ENCODE measurements around the gene GSTM3.
"Not testable (repeated sequence)": the region's sequence is repeated elsewhere in the genome, so short reads cannot be mapped to it uniquely, and the experiment has no call there.

The GSTM3 gene

GRCh38 chr1:109697861-109698260, 43.0 kb downstream of the GSTM3 start:
- not testable (repeated sequence) for DNase-seq (ENCODE audit: low spot score)

GRCh38 chr1:109697066-109697465, 43.8 kb downstream of the GSTM3 start:
- DNase-seq (ENCODE audit: low spot score) = no peak

GRCh38 chr1:109695138-109695537, 45.7 kb downstream of the GSTM3 start:
- not testable (repeated sequence) for DNase-seq (ENCODE audit: low spot score)

GRCh38 chr1:109694400-109694799, 46.4 kb downstream of the GSTM3 start:
- DNase-seq (ENCODE audit: low spot score) = not testable (repeated sequence)

GRCh38 chr1:109691759-109692158, 49.1 kb downstream of the GSTM3 start:
- DNase-seq (ENCODE audit: low spot score) = no peak

- DNase-seq (ENCODE audit: low spot score) = no peak
Measured at GRCh38 chr1:109689844-109690405, 50.9 kb downstream of the GSTM3 start.

- DNase-seq (ENCODE audit: low spot score) = no peak
Measured at GRCh38 chr1:109687641-109688499, 53.0 kb downstream of the GSTM3 start, which contains the start of gene GSTM1. GSTM1 (plus strand) TSS chr1:109687817; CDS start chr1:109687874, 57 bp downstream.

GRCh38 chr1:109687109-109687508, 53.7 kb downstream of the GSTM3 start:
- DNase-seq (ENCODE audit: low spot score) = not testable (repeated sequence)

GRCh38 chr1:109685890-109686289, 54.9 kb downstream of the GSTM3 start:
- DNase-seq (ENCODE audit: low spot score) = not testable (repeated sequence)

- not testable (repeated sequence) for DNase-seq (ENCODE audit: low spot score)
Measured at GRCh38 chr1:109685399-109685798, 55.4 kb downstream of the GSTM3 start.

GRCh38 chr1:109684777-109685176, 56.1 kb downstream of the GSTM3 start:
- DNase-seq (ENCODE audit: low spot score) = not testable (repeated sequence)
